ENCODE results near the gene TRAF3. TPM values are rescaled to one million over a fixed set of nuclear protein-coding genes. Genes with fewer than 3 reads are reported as not detected.

TRAF3 gene
- total RNA-seq, 1 donor from 2014 or later: 25.9 TPM

GRCh38 chr14:102866982-102867761 lies 89.9 kb downstream of the TRAF3 start:
- no peak overlapping the region for H3K4me3 Mint-ChIP-seq (ENCODE audit: unreplicated experiment)

DNA sequence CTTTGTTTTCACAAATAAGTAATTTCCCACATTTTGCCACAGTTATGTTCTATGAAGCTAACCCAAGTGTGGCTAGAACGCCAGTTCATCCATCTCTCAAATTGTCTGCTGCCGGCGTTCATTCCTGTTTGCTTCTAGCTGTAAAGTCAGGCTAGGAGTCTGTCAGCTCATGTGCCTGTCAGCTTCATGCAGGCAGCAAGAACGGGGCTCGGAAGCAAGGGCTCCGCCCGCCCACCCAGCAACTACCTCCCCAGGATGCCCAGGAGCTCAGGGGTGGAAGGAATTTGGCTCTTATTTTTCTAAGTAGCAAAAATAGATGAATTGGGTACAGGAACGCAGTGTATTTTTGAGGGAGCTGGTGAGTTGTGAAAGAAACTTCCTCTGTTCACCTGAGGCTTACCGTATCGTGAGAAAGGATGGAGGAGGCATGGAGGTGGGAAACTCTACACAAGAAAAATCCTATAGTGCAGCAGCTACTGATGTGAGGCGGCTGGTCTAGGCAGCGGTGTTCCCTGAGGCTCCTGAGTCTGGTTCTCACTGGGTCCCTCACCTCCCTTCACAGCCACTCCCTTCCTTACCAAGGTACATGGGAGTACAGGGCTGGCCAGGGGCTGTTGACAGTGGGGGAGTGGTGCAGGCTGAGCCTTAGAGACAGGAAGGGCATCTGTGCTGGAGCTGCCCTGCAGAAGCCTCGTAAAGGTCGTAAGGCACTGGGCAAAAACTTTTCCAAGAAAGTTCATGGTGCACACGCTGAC lies 90.8 kb downstream of the TRAF3 start:
- TF ChIP-seq, protein P1, sequence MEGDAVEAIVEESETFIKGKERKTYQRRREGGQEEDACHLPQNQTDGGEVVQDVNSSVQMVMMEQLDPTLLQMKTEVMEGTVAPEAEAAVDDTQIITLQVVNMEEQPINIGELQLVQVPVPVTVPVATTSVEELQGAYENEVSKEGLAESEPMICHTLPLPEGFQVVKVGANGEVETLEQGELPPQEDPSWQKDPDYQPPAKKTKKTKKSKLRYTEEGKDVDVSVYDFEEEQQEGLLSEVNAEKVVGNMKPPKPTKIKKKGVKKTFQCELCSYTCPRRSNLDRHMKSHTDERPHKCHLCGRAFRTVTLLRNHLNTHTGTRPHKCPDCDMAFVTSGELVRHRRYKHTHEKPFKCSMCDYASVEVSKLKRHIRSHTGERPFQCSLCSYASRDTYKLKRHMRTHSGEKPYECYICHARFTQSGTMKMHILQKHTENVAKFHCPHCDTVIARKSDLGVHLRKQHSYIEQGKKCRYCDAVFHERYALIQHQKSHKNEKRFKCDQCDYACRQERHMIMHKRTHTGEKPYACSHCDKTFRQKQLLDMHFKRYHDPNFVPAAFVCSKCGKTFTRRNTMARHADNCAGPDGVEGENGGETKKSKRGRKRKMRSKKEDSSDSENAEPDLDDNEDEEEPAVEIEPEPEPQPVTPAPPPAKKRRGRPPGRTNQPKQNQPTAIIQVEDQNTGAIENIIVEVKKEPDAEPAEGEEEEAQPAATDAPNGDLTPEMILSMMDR (IDR thresholded peaks at IDR 0.05; ENCODE audit: insufficient read depth, low read depth, low read length): no peak
- TF ChIP-seq EZH2 (IDR thresholded peaks at IDR 0.05; ENCODE audit: insufficient read depth, low read length): no peak
- Mint-ChIP-seq H3K27me3 (ENCODE audit: low read depth, unreplicated experiment) (no peaks in the 10 kb centered on the region), H3K9me3 (ENCODE audit: unreplicated experiment) (no peaks in the 10 kb centered on the region), H3K36me3 (ENCODE audit: low read depth, unreplicated experiment) (peaks cover 15% of the 10 kb centered on the region), H3K4me3 (ENCODE audit: unreplicated experiment) (no peak overlapping the region), H3K27ac (ENCODE audit: unreplicated experiment) (no peak overlapping the region), H3K4me1 (ENCODE audit: low read depth, unreplicated experiment) (peaks cover 6% of the 10 kb centered on the region)
- no peaks in the 10 kb centered on the region for H3K4me1 ChIP-seq (ENCODE audit: insufficient read depth, low read length)
- H4K20me1 ChIP-seq (ENCODE audit: insufficient read depth, low read length): peaks cover 33% of the 10 kb centered on the region
- no peak overlapping the region for H2AFZ ChIP-seq (ENCODE audit: low read depth, low read length)
- FAIRE-seq: no peak
- H3K4me3 ChIP-seq (ENCODE audit: insufficient read depth, low read depth, low read length): no peak overlapping the region
- H3K27me3 ChIP-seq (ENCODE audit: insufficient read depth, low read length): no peaks in the 10 kb centered on the region
- no peak overlapping the region for H3K27ac ChIP-seq (ENCODE audit: low read depth, low read length)
- no peaks in the 10 kb centered on the region for H3K9me3 ChIP-seq (ENCODE audit: insufficient read depth, low read depth, low read length)
- H3K9ac ChIP-seq (ENCODE audit: low read length): no peak overlapping the region
- peaks cover 6% of the 10 kb centered on the region for H3K36me3 ChIP-seq (ENCODE audit: insufficient read depth, low read length)
- no peak overlapping the region for H3K4me2 ChIP-seq (ENCODE audit: low read length)
- H3K79me2 ChIP-seq (ENCODE audit: insufficient read depth, low read length): no peaks in the 10 kb centered on the region
- DNase-seq (ENCODE audit: low read depth): no peak

More at GRCh38 chr14:102866982-102867761, 89.9 kb downstream of the TRAF3 start:
- H3K4me2 ChIP-seq (ENCODE audit: low read length): no peak overlapping the region
- no peak overlapping the region for H3K9ac ChIP-seq (ENCODE audit: low read length)
- H3K36me3 Mint-ChIP-seq (ENCODE audit: low read depth, unreplicated experiment): peaks cover 17% of the 10 kb centered on the region
- H3K9me3 ChIP-seq (ENCODE audit: insufficient read depth, low read depth, low read length): no peaks in the 10 kb centered on the region
- H3K4me1 ChIP-seq (ENCODE audit: insufficient read depth, low read length): no peaks in the 10 kb centered on the region
- H3K27me3 ChIP-seq (ENCODE audit: insufficient read depth, low read length): no peaks in the 10 kb centered on the region
- no peaks in the 10 kb centered on the region for H3K27me3 Mint-ChIP-seq (ENCODE audit: low read depth, unreplicated experiment)
- H4K20me1 ChIP-seq (ENCODE audit: insufficient read depth, low read length): peaks cover 33% of the 10 kb centered on the region
- TF ChIP-seq, protein P1 (IDR thresholded peaks at IDR 0.05; ENCODE audit: insufficient read depth, low read depth, low read length): no peak
- TF ChIP-seq EZH2 (IDR thresholded peaks at IDR 0.05; ENCODE audit: insufficient read depth, low read length): no peak
- no peak overlapping the region for H3K27ac ChIP-seq (ENCODE audit: low read depth, low read length)
- FAIRE-seq (no peak), DNase-seq (ENCODE audit: low read depth) (no peak)
- no peak overlapping the region for H3K4me3 ChIP-seq (ENCODE audit: insufficient read depth, low read depth, low read length)
- H3K36me3 ChIP-seq (ENCODE audit: insufficient read depth, low read length): peaks cover 6% of the 10 kb centered on the region
- peaks cover 4% of the 10 kb centered on the region for H3K9me3 Mint-ChIP-seq (ENCODE audit: unreplicated experiment)
- peaks cover 6% of the 10 kb centered on the region for H3K4me1 Mint-ChIP-seq (ENCODE audit: low read depth, unreplicated experiment)
- no peak overlapping the region for H2AFZ ChIP-seq (ENCODE audit: low read depth, low read length)
- H3K27ac Mint-ChIP-seq (ENCODE audit: unreplicated experiment): no peak overlapping the region
- H3K79me2 ChIP-seq (ENCODE audit: insufficient read depth, low read length): no peaks in the 10 kb centered on the region

All from astrocyte (in vitro differentiated cells and primary cell).